ENCODE data around the gene NBPF9.
A peak's percentile ranks its signal among the peaks of the same experiment; 100 is the strongest.
"Not testable (repeated sequence)": the region's sequence is repeated elsewhere in the genome, so short reads cannot be mapped to it uniquely, and the experiment has no call there.

Gene NBPF9, protein sequence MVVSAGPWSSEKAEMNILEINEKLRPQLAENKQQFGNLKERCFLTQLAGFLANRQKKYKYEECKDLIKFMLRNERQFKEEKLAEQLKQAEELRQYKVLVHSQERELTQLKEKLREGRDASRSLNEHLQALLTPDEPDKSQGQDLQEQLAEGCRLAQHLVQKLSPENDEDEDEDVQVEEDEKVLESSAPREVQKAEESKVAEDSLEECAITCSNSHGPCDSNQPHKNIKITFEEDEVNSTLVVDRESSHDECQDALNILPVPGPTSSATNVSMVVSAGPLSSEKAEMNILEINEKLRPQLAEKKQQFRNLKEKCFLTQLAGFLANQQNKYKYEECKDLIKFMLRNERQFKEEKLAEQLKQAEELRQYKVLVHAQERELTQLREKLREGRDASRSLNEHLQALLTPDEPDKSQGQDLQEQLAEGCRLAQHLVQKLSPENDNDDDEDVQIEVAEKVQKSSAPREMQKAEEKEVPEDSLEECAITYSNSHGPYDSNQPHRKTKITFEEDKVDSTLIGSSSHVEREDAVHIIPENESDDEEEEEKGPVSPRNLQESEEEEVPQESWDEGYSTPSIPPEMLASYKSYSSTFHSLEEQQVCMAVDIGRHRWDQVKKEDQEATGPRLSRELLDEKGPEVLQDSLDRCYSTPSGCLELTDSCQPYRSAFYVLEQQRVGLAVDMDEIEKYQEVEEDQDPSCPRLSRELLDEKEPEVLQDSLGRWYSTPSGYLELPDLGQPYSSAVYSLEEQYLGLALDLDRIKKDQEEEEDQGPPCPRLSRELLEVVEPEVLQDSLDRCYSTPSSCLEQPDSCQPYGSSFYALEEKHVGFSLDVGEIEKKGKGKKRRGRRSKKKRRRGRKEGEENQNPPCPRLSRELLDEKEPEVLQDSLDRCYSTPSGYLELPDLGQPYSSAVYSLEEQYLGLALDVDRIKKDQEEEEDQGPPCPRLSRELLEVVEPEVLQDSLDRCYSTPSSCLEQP (N-terminal part only)

DNA sequence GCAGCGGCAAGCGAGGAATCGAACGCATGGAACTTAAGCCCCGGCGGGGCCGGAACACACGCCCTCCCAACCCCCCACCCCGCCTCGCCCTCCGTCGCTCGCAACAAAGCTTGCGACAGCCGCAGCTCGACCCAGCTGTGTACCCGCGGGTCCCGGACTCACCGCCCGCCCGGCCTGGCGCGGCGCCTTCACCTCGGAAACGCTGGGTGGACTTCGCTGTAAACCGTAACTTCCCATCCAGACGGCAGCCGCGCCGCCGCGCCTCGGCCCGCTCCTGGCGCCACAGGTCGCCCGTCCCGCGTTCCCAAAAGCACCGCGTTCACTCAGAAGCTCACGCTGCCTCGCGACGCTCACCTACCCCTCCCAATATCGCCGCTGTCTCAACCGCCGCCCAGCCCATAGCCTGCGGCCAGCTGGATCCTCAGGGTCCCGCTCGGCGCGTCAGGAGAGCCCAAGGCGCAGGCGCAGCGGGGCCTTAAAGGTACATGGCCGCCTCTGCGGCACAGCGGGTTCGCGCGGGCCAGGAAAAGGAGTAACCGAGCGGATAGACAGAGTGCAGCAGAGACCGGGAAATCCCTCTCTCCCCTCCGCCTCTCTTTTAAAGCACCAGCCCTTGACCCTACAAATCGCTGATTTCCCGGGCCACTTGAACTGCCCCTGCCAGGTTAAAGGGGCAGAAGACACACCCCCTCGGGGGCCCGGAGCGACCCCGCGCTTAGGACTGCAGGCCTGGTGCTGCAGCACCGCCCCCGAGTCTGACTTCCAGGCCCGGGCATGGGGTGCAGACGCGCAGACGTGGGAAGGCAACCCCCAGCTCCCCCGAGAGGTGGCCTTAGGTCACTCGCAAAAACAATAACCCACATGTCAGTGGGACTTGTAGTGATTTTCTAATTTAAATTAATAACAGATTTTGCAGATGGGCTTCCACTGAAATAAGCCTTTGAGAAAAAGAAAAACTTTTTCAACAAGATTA is at the start of gene NBPF9:
TSS of gene NBPF9 (minus strand) at position 443 of the 973 bp plus-strand sequence. CDS start 21,412 bp downstream, outside the sequence.
- H3K27ac ChIP-seq = peak within 1 kb of the TSS; percentile 85
- peak within 1 kb of the TSS; percentile 63 for H3K4me3 ChIP-seq (ENCODE audit: low read depth, low read length)
- H3K27me3 ChIP-seq (replicated peaks); in situ Hi-C loops (cut with HindIII; ENCODE audit: low pct_ligation_motif_present, low sequenced_read_pairs); H3K36me3 ChIP-seq (replicated peaks): not testable (repeated sequence)
- DNase-seq = peak; percentile 45

- DNase-seq = peak; percentile 28
- H3K27ac ChIP-seq; H3K27me3 ChIP-seq (replicated peaks); H3K36me3 ChIP-seq (replicated peaks); in situ Hi-C loops (cut with HindIII; ENCODE audit: low pct_ligation_motif_present, low sequenced_read_pairs); H3K4me3 ChIP-seq (ENCODE audit: low read depth, low read length): not testable (repeated sequence)
These were observed 46.6 kb upstream of the NBPF9 start for GRCh38 chr1:149149909-149150308.

GRCh38 chr1:149137585-149137984 is 34.2 kb upstream of the NBPF9 start:
- in situ Hi-C loops (cut with HindIII; ENCODE audit: low pct_ligation_motif_present, low sequenced_read_pairs); DNase-seq; H3K36me3 ChIP-seq (replicated peaks); H3K27me3 ChIP-seq (replicated peaks); H3K4me3 ChIP-seq (ENCODE audit: low read depth, low read length); H3K27ac ChIP-seq: not testable (repeated sequence)

GRCh38 chr1:149130938-149131337 is 27.6 kb upstream of the NBPF9 start:
- in situ Hi-C loops (cut with HindIII; ENCODE audit: low pct_ligation_motif_present, low sequenced_read_pairs); DNase-seq; H3K36me3 ChIP-seq (replicated peaks); H3K27ac ChIP-seq; H3K27me3 ChIP-seq (replicated peaks); H3K4me3 ChIP-seq (ENCODE audit: low read depth, low read length): not testable (repeated sequence)

- in situ Hi-C loops (cut with HindIII; ENCODE audit: low pct_ligation_motif_present, low sequenced_read_pairs); H3K27ac ChIP-seq; H3K4me3 ChIP-seq (ENCODE audit: low read depth, low read length); H3K36me3 ChIP-seq (replicated peaks); H3K27me3 ChIP-seq (replicated peaks); DNase-seq: not testable (repeated sequence)
These were observed 25.9 kb upstream of the NBPF9 start for GRCh38 chr1:149129245-149129644.

- H3K27ac ChIP-seq; H3K36me3 ChIP-seq (replicated peaks); in situ Hi-C loops (cut with HindIII; ENCODE audit: low pct_ligation_motif_present, low sequenced_read_pairs); H3K4me3 ChIP-seq (ENCODE audit: low read depth, low read length); DNase-seq; H3K27me3 ChIP-seq (replicated peaks): not testable (repeated sequence)
These were observed 23.3 kb upstream of the NBPF9 start for GRCh38 chr1:149126555-149127145.

GRCh38 chr1:149123948-149124926 is 20.9 kb upstream of the NBPF9 start:
- peak overlapping the region; percentile 12 for H3K4me3 ChIP-seq (ENCODE audit: low read depth, low read length)
- DNase-seq = peak; percentile 33
- H3K36me3 ChIP-seq (replicated peaks); H3K27me3 ChIP-seq (replicated peaks); H3K27ac ChIP-seq; in situ Hi-C loops (cut with HindIII; ENCODE audit: low pct_ligation_motif_present, low sequenced_read_pairs): not testable (repeated sequence)

GRCh38 chr1:149112828-149113227 is 9.5 kb upstream of the NBPF9 start:
- DNase-seq; H3K4me3 ChIP-seq (ENCODE audit: low read depth, low read length); H3K27me3 ChIP-seq (replicated peaks); in situ Hi-C loops (cut with HindIII; ENCODE audit: low pct_ligation_motif_present, low sequenced_read_pairs); H3K36me3 ChIP-seq (replicated peaks); H3K27ac ChIP-seq: not testable (repeated sequence)

- H3K36me3 ChIP-seq (replicated peaks); H3K27ac ChIP-seq; in situ Hi-C loops (cut with HindIII; ENCODE audit: low pct_ligation_motif_present, low sequenced_read_pairs); DNase-seq; H3K4me3 ChIP-seq (ENCODE audit: low read depth, low read length); H3K27me3 ChIP-seq (replicated peaks): not testable (repeated sequence)
These were observed 7.0 kb upstream of the NBPF9 start for GRCh38 chr1:149110343-149110742.

DNA sequence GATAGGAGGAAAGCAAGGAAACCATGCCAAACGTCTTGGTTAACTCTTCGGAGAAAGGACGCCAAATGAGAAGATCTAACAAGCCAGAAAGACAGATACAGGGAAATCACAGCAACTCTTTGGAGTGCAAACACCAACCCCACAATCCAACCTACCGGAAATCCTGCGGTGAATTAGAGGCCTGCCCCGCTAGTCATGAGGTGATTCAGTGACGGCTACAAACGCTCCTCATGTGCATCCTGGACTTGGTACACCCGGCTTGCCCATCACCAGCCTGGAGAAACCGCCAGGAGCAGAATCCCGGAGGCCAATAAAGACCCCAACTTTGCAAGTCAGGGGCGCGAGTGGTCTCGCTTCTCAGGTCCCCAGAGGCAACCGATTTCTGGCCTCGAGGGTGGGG is 777 bp downstream of the NBPF9 start:
- peak; percentile 75 for DNase-seq
- in situ Hi-C loops (cut with HindIII; ENCODE audit: low pct_ligation_motif_present, low sequenced_read_pairs) = not testable (repeated sequence)
- peak overlapping the region; percentile 48 for H3K4me3 ChIP-seq (ENCODE audit: low read depth, low read length)

DNA sequence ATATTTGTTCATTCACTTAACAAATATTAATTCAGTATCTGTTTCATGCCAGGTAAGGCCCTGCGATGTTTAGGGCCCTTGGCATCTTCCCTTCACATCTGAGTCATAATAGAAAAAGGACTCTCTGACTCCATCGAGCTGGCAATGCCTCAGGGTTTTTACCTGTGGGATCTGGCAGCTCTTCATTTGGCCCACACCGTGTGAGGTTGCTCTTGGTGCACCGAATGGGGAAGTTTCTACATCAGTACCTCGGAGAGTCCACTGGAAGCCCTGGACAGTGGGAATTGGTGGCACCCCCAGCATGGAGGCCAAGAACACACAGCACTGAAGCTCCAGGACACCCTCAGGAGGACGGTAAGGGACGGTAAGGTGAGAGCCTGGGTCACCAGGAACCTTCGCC is 5.1 kb downstream of the NBPF9 start:
- DNase-seq; H3K4me3 ChIP-seq (ENCODE audit: low read depth, low read length); H3K27ac ChIP-seq; H3K27me3 ChIP-seq (replicated peaks); in situ Hi-C loops (cut with HindIII; ENCODE audit: low pct_ligation_motif_present, low sequenced_read_pairs); H3K36me3 ChIP-seq (replicated peaks): not testable (repeated sequence)

More for the DNA sequence above, 777 bp downstream of the NBPF9 start:
- not testable (repeated sequence) for H3K36me3 ChIP-seq (replicated peaks); H3K27me3 ChIP-seq (replicated peaks); H3K27ac ChIP-seq

- H3K4me3 ChIP-seq (ENCODE audit: low read depth, low read length); in situ Hi-C loops (cut with HindIII; ENCODE audit: low pct_ligation_motif_present, low sequenced_read_pairs); DNase-seq; H3K27me3 ChIP-seq (replicated peaks); H3K36me3 ChIP-seq (replicated peaks); H3K27ac ChIP-seq: not testable (repeated sequence)
These were observed 10.2 kb downstream of the NBPF9 start for GRCh38 chr1:149093155-149093554.

All from brain microvascular endothelial cell (primary cell).